ENCODE data around the gene MORF4L1.

DNA sequence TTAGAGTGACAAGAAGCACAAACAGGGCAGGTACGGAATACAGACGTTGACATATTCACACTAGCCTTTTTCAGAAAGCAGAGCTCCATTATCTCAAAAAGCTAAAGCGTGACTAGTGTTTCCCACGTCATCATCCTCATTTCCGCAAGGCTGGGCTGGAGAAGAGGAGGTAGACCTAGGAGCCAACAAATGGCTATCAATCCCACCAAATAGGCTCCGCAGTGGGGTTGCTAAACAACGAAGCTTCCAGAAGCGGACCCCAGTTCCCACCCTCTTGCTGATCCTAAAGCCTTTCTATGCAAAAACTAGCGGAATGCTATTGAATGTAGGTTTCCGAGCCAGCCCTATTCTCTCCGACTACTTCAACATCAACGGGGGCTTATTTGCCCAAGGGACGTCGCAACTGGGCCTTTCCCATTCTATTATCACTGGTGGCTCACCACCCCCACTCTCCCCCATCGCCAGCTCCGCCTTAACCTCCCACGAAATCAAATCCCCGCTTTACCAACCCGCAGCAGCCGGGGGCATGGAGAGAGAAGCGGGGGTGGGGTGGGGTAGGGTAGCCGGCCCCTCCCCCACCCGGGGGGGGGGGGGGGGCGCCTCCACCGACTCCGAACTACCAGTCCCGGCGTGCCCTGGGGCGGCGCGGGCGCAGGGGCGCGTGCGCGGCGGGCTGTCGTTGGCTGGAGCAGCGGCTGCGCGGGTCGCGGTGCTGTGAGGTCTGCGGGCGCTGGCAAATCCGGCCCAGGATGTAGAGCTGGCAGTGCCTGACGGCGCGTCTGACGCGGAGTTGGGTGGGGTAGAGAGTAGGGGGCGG is at the start of gene MORF4L1:
- TF ChIP-seq, protein P1, sequence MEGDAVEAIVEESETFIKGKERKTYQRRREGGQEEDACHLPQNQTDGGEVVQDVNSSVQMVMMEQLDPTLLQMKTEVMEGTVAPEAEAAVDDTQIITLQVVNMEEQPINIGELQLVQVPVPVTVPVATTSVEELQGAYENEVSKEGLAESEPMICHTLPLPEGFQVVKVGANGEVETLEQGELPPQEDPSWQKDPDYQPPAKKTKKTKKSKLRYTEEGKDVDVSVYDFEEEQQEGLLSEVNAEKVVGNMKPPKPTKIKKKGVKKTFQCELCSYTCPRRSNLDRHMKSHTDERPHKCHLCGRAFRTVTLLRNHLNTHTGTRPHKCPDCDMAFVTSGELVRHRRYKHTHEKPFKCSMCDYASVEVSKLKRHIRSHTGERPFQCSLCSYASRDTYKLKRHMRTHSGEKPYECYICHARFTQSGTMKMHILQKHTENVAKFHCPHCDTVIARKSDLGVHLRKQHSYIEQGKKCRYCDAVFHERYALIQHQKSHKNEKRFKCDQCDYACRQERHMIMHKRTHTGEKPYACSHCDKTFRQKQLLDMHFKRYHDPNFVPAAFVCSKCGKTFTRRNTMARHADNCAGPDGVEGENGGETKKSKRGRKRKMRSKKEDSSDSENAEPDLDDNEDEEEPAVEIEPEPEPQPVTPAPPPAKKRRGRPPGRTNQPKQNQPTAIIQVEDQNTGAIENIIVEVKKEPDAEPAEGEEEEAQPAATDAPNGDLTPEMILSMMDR (IDR thresholded peaks at IDR 0.05) = no peak
- no peak for TF ChIP-seq POLR2A (IDR thresholded peaks at IDR 0.05)
